HL-60 (cell line): ENCODE data around the gene TLR8.

ENCODE experiments used
- CTCF ChIP-seq: IDR thresholded peaks from one replicate; pipeline ENCODE4 v1.5.1; 2011; ENCODE audit warnings: low read length, control low read depth, inconsistent platforms; ENCODE audit not compliant: insufficient read depth
- GABPA ChIP-seq: IDR thresholded peaks from 2 replicates; pipeline ENCODE4 v1.6.1; 2012; ENCODE audit warnings: low read depth
- POLR2AphosphoS5 ChIP-seq: IDR thresholded peaks from 2 replicates; pipeline ENCODE4 v1.6.1; 2012; ENCODE audit warnings: low read depth
- TF ChIP-seq, protein P1 (sequence below): IDR thresholded peaks from 2 replicates; pipeline ENCODE4 v1.6.1; 2012; ENCODE audit warnings: low read depth; ENCODE audit not compliant: insufficient replicate concordance

DNA sequence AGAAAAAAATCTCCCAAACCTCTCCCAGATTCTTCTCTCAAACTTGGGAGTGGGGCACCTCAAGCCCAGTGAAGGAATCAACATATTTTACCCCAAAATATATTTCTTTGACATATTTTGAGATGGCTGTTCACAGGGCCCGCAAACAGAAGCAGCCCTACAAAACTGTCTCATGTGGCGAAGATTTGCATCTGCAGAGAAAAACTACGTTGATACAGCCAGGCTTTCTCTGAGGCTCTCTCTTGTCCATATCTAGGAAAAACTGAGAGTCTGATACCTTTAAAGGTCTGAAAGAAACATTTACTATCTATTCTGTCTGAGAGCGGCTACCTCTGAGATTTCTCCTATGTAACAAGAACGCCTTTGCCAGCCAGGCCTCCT lies 45.2 kb downstream of the TLR8 start:
- no peak for TF ChIP-seq CTCF
- no peak for TF ChIP-seq GABPA
- TF ChIP-seq, protein P1, sequence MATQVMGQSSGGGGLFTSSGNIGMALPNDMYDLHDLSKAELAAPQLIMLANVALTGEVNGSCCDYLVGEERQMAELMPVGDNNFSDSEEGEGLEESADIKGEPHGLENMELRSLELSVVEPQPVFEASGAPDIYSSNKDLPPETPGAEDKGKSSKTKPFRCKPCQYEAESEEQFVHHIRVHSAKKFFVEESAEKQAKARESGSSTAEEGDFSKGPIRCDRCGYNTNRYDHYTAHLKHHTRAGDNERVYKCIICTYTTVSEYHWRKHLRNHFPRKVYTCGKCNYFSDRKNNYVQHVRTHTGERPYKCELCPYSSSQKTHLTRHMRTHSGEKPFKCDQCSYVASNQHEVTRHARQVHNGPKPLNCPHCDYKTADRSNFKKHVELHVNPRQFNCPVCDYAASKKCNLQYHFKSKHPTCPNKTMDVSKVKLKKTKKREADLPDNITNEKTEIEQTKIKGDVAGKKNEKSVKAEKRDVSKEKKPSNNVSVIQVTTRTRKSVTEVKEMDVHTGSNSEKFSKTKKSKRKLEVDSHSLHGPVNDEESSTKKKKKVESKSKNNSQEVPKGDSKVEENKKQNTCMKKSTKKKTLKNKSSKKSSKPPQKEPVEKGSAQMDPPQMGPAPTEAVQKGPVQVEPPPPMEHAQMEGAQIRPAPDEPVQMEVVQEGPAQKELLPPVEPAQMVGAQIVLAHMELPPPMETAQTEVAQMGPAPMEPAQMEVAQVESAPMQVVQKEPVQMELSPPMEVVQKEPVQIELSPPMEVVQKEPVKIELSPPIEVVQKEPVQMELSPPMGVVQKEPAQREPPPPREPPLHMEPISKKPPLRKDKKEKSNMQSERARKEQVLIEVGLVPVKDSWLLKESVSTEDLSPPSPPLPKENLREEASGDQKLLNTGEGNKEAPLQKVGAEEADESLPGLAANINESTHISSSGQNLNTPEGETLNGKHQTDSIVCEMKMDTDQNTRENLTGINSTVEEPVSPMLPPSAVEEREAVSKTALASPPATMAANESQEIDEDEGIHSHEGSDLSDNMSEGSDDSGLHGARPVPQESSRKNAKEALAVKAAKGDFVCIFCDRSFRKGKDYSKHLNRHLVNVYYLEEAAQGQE, result no peak
- no peak for TF ChIP-seq POLR2AphosphoS5
